ENCODE results near the gene SAP30.

SAP30 gene

DNA sequence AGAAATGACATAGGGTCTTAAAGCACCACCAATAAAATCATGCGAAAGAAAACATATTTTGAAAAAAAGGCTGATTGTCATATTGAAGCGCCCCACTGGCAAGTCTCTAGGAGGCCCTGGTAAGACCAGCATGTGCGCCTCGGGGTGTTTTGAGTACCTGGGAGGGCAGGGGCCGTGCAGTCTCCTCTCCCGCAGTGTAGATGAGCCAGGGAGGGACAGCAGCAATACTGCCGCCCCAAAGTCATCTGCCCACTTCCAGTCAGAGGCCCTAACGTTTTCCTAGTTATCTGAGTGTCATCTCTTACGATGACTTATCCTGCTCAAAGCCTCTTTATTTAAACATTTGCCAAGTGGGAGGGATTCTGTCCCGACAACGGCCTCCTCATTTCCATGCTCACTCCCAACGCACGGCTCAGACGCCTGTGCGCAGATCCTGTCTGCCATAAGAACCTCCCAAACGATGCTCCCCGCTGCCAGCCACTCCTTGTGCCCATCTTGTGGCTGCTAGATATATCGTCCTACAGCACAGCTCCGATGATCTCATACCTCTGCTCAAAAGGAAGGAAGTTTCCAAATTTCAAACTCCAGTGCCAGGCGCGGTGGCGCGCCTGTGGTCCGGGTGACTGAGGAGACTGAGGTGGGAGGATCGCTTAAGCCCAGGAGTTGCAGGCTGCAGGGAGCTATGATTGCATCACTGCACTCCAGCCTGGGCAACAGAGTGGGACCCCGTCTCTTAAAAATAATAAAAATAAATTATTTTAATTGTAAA, 45.3 kb downstream of the SAP30 start:
- DNase-seq, result no peak

DNA sequence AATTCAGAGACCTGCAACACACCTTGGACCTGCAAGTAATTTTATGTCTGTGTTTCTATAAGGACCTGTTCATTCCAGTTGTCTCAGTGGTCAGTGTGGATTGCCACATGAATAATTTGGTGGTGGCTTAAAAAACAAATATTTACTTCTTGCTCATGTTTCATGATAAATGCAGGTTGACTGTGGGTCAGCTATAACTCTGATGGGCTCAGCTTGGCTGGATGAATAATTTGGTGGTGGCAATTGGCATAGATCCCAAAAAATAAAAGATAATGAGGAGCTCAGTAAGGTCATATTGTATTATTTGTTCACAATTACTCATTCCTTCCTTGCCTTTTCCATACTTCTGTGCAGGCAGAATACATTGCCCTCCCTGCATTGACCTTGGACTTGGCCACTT, 47.1 kb downstream of the SAP30 start:
- DNase-seq, result no peak

DNA sequence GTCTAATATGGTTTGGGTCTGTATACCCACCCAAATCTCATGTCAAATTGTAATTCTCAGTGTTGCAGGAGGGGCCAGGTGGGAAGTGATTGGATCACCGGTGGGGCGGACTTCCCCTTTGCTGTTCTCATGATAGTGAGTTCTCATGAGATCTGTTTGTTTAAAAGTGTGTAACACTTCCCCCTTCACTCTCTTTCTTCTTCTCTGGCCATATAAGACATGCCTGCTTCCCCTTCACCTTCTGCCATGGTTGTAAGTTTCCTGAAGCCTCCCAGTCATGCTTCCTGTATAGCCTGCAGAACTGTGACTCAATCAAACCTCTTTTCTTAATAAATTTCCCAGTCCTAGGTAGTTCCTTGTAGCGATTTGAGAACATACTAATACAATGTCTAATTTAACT, 47.9 kb downstream of the SAP30 start:
- DNase-seq, result no peak

DNA sequence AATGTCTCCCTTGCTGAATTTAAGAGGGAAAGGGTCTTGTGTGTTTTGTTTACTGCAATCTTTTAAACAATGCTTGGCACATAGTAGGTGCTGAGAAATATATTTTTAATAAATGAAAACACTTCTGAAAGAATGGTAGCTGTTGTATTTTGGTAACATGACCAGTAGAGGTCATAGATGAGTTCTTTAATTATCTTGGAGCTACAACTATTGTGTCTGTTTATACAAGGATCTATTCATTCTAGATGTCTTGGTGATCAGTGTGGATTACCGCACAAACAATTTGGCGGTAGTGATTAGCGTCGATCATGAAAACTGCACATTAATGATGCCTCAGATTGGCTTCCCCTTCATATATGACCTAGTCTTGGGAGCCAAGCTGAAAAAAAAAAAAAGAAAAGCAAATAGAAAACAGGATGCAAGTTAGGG, 49.6 kb downstream of the SAP30 start:
- DNase-seq, result peak in 1 of 2 donors; percentile 81

DNA sequence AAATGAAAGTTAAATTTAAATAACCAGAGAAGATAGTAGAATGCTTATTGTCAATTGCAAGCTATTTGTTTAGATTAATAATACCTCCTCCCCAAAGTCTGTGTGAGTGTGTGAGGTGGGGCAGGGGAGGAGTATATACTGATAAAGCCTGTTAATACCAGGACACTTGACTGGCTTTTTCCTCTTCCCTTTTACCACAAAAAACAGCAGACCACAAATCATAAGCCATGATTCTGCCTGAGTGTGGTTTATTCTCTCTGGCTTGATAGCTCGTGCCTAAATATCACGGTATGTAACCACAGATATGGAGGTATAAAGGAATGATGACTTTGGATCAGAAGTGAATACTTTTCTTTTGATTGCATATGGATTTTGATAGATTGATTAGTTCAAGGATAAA, 50.0 kb downstream of the SAP30 start:
- DNase-seq, result no peak

DNA sequence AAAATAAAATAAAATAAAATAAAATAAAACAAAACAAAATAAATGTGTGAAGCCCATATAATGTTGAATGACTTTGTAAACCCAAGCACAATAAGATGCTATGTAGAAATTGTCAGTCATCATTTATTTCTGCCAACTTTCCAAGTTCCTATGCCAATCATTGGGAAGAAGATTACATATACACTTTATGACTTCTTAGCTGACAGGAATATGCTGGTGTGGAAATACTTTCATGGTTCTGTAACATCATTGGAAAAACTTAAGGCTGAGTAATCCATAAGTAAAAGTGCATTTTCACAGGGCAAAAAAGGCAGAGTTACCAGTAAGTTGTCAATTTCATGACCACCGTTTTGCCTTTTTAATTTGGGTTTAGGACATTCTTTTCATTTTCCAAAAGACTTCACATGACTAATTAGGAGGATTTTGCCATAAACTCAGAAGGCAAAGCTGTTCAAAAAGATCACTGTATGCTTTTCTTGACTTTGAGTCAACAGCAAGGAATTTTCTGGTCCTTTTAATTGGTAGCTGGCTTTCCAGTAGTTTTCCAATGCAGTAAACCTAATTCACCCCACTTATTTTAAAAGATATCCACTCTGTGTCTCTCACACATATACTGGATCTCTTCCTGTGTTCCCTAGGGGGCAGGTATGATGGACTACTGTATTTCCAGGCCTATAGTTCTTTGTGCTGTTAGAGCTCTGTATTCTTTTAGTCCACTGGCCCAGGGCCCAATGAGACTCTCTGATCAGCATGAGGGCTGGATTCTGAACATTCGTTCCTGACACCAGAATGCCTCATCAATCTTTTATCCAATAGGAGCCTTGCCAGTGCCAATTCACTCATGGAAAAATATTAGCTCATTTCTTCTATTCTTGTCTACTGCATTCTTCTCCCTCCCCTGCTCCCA, 54.4 kb downstream of the SAP30 start:
- no peak for DNase-seq

DNA sequence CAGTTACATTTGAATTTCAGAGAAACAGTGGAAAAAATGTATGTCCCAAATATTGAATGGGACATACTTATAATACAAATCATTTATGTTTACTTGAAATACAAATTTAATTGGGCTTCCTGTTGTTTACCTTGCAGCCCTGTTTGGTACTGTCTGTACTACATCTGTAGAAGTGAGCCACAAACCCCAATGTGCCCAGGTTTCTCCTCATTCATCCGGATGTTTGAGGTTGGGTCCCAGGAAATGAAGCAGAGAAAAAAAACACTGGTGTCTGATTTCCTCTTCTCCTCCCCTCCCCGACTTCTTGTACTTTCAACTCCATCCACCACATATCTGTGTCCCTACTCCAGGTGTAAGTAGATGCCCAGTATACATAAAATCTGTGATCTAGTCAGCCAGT, 55.3 kb downstream of the SAP30 start:
- no peak for DNase-seq

All from hippocampal formation (tissue), 2 donors.